ENCODE measurements around the gene TEKT4. TPM values are rescaled to one million over a fixed set of nuclear protein-coding genes. Genes with fewer than 3 reads are reported as not detected.
"Not testable (repeated sequence)": the region's sequence is repeated elsewhere in the genome, so short reads cannot be mapped to it uniquely, and the experiment has no call there.

The TEKT4 gene
- total RNA-seq (2014; rRNA removed; shearing (Covaris generic)) = not detected in 2 replicates

DNA sequence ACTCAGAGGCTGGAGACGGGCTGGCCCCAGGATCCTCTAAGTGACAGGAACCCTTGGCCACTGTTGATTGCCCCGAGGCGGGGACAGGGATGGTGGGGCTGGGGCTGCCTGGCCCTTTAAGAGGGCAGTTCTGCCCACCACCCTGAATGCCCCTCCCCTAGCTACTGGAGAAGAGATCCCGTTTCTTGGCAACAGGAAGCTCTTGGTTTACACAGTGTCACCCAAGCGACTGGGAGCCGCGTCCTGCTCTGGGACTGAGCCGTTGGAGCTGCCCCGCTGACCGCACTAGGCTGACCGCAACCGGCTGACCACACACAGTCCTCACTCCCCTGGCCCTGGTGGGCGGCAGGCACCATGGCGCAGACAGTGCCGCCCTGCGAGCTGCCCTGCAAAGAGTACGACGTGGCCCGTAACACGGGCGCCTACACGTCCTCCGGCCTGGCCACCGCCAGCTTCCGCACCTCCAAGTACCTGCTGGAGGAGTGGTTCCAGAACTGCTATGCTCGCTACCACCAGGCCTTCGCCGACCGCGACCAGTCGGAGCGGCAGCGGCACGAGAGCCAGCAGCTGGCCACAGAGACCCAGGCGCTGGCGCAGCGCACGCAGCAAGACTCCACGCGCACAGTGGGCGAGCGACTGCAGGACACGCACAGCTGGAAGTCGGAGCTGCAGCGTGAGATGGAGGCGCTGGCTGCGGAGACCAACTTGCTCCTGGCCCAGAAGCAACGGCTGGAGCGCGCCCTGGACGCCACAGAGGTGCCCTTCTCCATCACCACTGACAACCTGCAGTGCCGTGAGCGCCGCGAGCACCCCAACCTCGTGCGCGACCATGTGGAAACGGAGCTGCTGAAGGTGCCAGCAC, at the start of gene TEKT4:
TSS of gene TEKT4 (plus strand) at position 205 of the 862 bp plus-strand sequence. CDS start at position 355, 150 bp downstream.
- DNase-seq (ENCODE audit: low read depth) = peak; percentile 48

- not testable (repeated sequence) for DNase-seq (ENCODE audit: low read depth)
These were observed 32.0 kb upstream of the TEKT4 start for GRCh38 chr2:94839224-94839623.

GRCh38 chr2:94856856-94857255, 14.4 kb upstream of the TEKT4 start:
- DNase-seq (ENCODE audit: low read depth) = peak; percentile 9

DNA sequence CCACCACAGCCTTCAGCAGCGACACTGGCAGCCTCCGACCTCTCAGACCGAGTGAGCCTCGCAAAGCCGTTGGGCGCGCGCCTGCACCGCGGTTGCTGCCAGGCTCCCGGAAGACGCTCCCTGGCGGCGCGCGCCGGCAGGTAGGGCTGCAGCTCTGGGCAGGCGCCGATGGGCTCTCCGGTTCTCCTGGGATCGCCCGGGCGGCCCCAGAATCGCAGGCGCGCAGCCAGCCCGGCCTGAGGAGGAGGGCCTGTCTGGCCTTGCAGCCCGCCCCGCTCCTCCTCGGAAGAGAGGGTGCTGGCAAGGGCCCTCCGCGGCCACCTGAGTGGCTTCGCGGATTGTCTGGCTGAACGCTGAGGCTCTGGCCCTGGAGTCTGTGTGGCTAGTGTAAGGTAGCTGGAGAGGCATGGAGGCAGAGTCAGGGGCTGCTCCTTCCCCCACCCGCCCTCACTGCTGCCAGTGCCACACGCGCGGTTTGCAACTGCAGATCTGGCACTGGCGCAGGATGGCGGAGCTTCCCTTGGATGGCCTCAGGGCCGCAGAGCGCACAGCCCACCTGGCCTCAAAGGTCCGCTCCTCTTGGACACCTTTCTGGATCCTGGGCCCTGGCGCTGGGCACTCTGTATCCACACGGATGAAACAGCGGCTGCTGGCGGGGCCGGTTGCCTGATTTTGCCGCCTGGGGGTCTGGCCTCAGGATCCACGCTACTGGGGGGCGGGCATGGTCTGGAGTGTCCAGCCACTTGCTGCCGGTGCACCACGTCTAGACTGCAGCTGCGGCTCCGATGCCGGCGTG, 13.7 kb upstream of the TEKT4 start:
- DNase-seq (ENCODE audit: low read depth) = peak; percentile 64

- not testable (repeated sequence) for DNase-seq (ENCODE audit: low read depth)
These were observed 12.9 kb upstream of the TEKT4 start for GRCh38 chr2:94858163-94858888.

DNA sequence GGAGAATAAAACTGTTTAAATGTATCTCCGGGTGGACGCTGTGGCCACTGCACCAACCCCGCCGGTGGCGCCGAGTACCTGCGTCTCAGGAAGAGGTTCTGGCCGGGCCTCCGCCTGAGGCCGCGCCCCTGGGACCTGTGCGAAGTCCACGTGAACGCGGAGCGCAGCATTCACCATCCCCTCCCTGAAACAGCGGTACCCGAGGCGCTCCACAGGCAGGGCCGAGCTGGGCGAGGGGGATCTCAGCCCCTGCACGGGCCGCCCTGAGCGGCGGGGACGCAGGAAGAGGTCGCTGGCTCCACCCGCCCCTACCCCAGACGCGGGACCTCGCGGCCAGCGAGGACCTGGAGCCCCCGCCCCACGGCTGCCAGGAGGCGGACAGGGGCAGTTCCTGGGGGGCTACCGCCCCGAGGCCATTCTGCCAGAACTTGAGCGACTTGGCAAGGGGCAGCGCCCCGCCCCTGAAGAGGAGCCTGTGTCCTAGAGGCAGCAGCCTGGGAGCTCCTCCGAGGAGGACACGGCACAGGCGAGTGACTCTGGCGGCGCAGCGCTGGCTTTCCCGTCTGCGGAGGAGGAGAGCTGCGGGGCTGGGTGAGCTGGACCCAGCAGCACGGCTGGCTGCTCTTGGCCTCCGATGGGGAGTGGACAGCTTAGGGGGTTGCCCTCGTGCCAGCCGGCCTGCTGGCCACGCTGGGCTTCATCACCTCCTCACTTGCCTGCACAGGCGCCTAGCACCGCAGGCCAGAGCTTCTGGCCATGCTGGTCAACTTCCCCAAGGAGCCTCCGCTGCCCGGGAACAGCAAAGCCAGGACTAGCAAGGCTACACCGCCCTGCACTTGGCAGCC, 9.7 kb upstream of the TEKT4 start:
- peak; percentile 39 for DNase-seq (ENCODE audit: low read depth)

DNA sequence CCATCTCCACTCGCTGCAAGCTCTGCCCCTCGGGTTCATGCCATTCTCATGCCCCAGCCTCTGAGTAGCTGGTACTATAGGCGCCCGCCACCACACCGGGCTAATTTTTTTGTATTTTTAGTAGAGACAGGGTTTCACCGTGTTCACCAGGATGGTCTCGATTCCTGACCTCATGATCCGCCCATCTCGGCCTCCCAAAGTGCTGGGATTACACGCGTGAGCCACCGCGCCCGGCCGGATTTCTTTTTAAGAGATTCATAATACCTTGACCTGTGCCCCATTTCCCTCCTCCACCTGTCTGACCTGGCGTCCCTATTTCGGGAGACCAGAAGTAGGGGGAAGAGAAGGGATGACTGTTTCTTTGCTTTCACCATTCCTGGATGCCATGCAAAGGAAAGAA, 8.3 kb upstream of the TEKT4 start:
- not testable (repeated sequence) for DNase-seq (ENCODE audit: low read depth)

GRCh38 chr2:94869131-94869530, 2.1 kb upstream of the TEKT4 start:
- DNase-seq (ENCODE audit: low read depth) = no peak

DNA sequence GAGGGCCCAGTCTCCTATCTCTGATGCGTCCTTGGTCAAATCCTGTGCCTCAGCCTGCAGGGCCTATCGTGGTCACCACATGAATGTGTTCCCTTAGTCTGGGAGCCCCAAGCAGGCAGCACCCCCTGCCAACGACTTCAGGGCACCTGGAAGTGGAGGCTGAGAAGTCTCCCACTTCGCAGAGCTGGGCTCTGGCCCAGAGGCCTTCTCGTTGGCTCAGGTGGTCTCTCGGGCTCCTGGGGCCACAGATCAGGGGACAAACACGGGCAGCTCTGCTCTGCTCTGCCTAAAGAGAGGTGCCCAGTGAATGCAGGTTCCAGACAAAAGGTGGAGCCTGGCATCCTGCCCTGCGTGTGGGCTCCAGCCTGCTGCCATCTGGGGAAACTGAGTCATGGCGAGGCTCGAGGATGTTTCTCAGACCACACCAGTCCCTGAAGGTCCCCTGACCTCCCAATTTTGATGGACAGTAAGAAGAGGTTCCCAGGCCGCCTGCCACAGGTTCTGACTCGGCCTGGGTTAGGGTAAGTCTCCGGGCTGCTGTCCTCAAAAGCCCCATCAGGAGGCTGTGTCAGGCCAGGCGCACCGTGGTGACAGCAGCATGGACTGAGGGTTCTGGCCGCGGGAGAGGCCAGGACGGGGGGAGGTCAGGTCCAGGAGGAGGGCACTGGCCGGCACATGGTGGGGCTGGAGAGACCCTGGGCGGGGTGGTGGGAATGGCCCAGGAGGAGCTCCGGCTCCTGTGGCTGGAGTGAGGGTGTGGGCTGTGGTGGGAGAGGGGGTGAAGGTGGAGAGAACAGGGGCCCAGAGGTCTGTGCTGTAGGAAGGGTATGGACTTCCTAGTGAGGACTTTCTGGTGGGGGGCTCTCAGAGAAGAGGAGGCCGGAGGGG, 1.4 kb upstream of the TEKT4 start:
- DNase-seq (ENCODE audit: low read depth) = no peak

DNA sequence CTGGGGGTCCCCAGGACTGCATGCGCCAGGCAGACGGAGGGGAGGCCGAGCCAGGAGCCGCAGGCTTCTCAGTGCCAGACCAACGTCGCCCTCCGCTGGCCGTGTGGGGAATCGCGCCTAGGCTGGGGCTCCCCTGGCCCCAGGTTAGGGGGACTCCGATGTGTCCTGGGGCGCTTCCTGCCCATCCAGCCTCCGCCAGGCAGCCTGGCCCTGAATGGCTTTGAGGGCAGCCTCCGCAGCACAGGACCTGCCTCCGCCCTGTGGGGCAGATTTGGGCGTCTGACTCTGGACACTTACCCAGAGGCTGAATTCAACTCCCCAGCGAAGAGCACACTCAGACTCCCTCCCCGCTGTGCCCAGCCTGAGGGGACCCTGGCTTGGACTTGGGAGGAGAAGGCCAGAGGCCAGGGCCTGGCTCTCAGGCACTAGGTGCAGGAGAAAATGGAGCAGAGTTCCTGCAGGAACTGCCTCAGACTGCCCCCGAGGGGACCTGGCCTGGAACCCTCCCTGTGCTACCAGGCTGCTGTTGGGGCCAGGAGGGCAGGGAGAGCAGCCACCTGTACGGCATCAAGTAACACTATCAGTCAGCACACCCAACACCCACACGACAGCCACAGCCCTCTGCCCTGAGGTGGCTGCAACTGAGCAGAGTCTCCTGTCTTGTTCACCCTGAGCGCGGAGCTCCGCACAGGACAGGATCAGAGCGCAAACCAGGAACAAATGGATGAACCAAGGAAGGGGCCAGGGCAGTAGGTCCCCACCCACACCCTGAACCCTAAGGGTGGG, 597 bp upstream of the TEKT4 start:
- peak; percentile 46 for DNase-seq (ENCODE audit: low read depth)

DNA sequence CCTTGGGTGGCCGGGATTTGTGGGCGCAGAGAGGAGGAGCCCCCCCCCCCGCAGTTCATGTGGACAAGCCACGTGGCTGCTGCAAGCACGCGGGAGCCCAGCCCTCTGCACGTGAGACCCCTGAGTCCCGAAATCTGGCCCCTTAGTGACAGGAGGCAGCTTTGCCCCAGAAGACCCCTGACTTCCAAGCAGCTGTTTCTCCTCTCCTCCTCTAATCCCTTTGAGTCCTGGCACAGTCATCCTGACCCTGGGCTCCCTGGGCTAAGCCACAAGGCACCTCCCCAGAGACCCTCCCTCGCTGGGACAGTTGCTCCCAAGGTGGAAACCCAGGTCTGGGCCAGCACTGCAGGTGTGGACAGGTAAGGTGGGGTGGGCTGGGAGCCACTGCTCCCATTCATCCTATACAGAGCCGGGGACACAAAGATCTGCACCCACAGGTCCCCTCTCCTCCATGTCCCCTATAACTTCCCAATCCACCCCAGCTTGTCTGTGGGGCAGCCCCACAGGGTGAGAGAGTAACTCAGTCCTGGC, 923 bp downstream of the TEKT4 start:
- DNase-seq (ENCODE audit: low read depth) = no peak

DNA sequence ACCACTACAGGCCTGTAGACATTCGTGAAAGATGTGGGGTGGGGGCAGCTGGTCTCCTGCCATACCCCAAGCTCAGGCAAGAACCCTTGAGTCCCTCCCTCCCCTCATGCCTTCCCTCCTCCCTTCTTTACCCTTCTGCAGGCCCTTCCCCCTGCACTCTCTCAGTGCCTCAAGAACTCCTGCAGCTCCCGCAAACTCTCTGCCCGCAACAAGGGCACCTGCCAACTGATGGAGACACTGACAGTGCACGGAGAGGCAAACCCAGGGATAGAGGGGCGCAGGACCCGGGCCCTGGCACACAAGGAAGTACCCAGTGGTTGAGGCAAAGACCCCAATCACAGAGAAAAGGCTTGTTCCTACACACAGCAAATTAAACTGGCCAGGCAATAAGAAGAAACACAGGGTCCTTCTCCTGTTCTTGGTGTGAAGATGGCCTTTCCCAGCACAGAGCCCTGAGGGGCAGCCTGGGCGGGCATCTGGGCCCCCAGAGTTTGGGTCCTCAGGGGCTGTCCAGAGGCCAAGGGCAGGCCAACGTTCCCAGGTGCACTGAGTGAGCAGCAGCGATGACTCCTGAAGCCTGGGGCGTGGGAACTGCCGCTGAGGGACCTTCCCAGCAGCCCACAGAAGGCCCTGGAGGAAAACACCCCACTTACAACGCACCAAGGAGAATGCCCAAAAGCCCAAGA, 1.6 kb downstream of the TEKT4 start:
- DNase-seq (ENCODE audit: low read depth) = no peak

DNA sequence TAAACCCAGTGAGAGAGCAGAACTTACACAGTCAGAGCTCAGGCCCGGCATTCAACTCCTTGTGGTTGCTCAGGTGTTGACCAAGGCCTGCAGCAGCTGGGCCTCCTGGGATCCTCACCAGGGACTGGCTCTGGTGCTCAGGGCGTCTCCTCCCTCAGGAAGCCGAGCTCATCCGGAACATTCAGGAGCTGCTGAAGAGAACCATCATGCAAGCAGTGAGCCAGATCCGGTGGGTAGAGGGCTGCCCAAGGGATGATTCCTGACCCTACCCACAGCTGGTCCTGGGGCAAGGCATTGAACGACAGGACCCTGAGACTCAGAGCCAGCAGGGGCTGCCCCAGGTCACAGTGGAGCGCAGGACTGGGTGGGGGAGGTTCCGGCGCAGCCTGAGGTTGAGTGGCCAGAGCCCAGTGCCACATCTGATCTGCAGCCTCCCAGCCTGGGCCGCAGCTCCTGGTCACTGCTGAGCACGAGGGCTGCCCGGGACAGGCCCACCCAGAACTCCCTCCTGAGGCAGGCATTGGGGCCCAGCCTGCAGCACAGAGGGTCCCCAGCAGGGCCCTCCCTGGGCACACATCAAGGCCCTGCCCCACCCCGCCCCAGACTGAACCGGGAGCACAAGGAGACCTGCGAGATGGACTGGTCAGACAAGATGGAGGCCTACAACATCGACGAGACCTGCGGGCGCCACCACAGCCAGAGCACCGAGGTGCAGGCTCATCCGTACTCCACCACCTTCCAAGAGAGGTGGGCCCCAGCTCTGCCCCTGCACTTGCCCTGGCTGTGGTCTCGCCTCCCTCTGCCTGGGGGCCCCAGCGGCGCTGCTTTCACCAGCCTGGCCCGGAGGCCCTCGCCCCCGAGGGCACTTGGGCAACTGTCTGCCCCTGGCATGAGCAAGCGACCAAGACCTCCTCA, 2.4 kb downstream of the TEKT4 start:
- DNase-seq (ENCODE audit: low read depth) = no peak

- DNase-seq (ENCODE audit: low read depth) = peak; percentile 71
These were observed 3.2 kb downstream of the TEKT4 start for GRCh38 chr2:94874277-94874997.

GRCh38 chr2:94875064-94875819, 4.0 kb downstream of the TEKT4 start:
- DNase-seq (ENCODE audit: low read depth) = no peak
